Suppressor macrophage treated with lipopolysaccharide for 4 hours (primary cell): ENCODE results near the gene SELENOI.
"Not testable (repeated sequence)": the region's sequence is repeated elsewhere in the genome, so short reads cannot be mapped to it uniquely, and the experiment has no call there.

Experiments used
- DNase-seq: peaks from one replicate; pipeline ENCODE4 v3.0.0-alpha.2; 2020

Gene SELENOI

DNA sequence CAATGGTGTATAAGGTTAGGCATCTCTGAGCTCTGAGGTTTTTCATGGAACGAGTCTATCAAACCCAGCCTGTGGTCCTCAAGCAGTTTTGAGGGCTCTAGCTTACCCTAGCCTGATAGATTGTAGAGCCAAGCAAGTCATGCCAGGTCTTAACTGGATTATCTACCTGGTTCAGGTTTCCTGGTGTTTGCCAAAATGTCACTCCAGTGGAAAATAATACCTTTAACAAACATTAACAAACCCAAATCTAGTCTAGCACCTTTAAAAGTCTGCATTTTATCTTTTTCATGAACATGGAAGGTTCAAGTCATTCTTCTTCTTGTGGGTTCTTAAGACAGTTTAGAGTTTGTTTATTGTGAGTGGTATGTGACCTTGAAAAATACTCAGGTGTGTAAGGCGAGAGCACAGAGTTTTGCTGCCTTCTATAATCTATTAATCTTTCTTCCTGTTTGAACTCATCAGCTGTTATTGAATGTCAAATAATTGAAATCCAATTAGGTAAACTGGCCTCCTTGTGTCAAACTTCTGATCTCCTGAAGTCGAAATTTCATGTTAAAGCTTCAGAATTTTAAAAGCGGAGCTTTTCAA is 14.0 kb downstream of the SELENOI start:
- no peak for DNase-seq

GRCh38 chr2:26363323-26363722 is 17.4 kb downstream of the SELENOI start:
- no peak for DNase-seq

GRCh38 chr2:26363958-26364357 is 18.0 kb downstream of the SELENOI start:
- no peak for DNase-seq

DNA sequence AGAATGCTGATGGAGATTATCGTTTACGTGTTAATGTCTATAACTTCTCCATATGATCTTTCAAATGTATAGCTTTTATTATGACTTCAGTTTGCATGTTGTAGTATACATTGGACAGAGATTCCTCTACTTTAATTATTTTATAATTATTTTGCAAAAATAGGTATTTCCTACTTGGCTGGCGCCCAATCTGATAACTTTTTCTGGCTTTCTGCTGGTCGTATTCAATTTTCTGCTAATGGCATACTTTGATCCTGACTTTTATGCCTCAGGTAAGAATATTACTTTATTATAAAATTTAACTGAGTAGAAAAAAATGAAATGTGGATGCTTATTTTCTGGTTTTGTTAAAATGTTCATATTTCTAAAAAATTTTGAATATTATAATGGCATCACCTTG is 18.7 kb downstream of the SELENOI start:
- no peak for DNase-seq

DNA sequence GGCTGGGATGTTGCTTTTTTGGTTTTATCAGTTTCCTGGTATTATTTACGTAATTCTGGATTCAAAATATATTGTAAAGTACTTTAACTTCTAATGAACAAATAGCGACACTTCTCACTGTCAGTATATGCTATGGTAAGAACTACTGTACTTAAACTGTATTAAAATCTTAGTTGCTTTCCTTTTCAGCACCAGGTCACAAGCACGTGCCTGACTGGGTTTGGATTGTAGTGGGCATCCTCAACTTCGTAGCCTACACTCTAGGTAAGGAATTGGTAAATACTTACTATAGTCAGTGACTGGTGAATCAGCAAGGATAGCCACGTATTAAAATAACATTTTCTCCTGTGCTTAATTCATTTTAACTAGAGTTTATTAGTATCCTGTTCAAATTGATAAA is 21.0 kb downstream of the SELENOI start:
- no peak for DNase-seq

DNA sequence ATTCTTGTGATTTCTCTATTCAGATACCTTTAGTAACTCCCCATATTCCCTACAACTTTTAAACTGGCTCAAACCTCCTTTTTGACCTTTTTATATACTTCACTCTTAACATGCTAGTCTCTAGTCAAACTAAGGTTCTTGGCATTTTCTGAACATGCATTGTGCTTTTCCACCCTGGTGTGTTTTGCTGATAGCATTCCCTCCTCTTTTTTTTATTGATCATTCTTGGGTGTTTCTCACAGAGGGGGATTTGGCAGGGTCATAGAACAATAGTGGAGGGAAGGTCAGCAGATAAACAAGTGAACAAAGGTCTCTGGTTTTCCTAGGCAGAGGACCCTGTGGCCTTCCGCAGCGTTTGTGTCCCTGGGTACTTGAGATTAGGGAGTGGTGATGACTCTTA is 23.7 kb downstream of the SELENOI start:
- DNase-seq, result not testable (repeated sequence)

GRCh38 chr2:26370909-26371308 is 25.0 kb downstream of the SELENOI start:
- not testable (repeated sequence) for DNase-seq

GRCh38 chr2:26376799-26377198 is 30.9 kb downstream of the SELENOI start:
- DNase-seq, result no peak

DNA sequence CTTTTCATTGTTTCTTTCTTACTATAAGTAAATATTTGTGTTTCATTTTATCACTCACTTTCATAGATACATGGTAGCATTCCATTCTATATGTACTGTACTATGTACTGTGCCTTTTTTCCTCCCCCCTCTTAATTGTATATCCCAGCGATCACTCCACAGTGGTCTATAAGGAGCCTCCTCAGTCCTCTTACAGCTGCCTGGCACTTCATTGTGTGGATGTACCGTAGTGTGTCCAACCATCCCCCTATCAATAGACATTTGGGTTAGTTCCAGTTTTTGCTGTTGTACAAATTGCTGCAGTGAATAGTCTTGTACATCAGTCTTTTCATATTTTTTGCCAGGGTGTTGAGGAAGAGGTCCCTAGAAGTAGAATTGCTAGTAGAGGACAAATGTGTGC is 34.3 kb downstream of the SELENOI start:
- no peak for DNase-seq

DNA sequence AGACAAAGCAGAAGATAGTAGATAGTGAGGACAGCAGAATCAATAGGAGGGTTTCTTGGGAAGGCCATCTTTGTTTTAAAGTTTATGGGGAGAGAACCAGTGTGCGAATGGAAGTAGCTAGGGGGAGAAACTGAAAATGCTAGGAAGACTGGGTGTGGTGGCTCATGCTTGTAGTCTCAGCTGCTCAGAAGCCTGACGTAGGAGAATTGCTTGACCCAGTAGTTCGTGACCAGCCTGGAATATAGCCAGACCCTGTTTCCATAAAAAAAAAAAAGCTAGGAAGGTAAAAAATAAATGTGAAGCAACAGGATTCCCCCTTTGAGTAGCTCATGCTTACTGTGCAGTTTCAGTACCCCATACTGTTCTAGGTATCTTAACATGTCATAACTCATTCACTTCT is 36.6 kb downstream of the SELENOI start:
- peak; percentile 81 for DNase-seq

DNA sequence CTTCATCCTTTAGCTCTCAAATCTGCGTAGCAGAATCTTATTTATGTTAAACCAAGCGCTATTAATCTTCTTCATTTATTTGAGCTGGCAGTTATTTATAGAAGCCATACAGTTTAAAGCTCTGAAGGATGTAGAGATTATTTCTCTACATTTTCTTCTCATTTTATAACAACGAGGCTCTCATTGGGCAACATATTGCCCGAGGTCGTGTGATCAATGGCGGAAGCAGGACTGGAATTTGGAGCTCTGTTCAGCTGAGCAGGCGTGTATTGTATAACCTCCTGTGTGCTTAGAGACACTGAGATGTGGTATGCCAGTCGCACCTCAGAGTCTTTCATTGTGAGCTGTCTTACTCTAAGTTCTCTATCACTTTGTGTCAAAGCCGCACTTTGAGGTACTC is 38.2 kb downstream of the SELENOI start:
- DNase-seq, result no peak

DNA sequence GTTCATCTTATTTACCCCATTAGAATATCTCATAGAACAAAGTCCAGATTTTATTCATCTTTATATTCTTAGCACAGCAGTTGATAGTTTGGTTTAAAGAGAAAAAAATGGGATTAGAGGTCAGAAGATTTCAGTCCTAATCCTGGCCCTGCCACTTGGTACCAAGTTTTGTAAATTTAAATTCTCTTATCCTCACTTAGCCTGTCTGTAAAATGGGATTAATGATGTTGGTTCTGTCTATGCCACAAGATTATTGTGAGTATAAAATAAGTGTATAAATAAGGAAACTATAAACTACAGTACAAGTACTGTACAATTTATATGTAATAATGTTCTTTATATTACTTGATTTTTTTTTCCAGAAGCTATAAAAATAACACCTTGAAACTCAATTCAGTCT is 38.7 kb downstream of the SELENOI start:
- DNase-seq, result no peak

- DNase-seq, result peak; percentile 6
These were observed 41.2 kb downstream of the SELENOI start for GRCh38 chr2:26387189-26387588.

DNA sequence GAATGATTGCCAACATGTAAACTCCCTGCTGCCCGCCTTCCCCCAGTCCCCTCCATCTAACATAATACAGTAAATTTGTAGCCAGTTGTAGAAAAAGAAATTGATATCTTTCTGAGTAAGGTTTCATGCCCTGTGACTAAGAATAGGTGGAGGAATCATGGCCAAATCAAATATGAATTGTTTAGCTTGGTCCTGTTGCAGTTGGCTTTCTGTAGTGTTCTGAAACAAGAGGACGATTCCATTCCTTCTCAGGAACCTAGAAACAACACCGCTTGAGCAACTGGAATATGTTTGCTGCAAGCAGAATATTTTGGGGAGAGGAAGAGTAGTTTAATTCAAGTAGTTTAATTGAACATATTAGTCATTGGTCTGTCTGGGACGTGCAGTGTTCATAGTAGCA is 48.8 kb downstream of the SELENOI start:
- DNase-seq, result no peak

- DNase-seq, result no peak
These were observed 49.5 kb downstream of the SELENOI start for GRCh38 chr2:26395394-26395793.

GRCh38 chr2:26396734-26397298 is 50.9 kb downstream of the SELENOI start:
- no peak for DNase-seq

- DNase-seq, result no peak
These were observed 53.9 kb downstream of the SELENOI start for GRCh38 chr2:26399771-26400376.

GRCh38 chr2:26400723-26401122 is 54.8 kb downstream of the SELENOI start:
- DNase-seq, result no peak

DNA sequence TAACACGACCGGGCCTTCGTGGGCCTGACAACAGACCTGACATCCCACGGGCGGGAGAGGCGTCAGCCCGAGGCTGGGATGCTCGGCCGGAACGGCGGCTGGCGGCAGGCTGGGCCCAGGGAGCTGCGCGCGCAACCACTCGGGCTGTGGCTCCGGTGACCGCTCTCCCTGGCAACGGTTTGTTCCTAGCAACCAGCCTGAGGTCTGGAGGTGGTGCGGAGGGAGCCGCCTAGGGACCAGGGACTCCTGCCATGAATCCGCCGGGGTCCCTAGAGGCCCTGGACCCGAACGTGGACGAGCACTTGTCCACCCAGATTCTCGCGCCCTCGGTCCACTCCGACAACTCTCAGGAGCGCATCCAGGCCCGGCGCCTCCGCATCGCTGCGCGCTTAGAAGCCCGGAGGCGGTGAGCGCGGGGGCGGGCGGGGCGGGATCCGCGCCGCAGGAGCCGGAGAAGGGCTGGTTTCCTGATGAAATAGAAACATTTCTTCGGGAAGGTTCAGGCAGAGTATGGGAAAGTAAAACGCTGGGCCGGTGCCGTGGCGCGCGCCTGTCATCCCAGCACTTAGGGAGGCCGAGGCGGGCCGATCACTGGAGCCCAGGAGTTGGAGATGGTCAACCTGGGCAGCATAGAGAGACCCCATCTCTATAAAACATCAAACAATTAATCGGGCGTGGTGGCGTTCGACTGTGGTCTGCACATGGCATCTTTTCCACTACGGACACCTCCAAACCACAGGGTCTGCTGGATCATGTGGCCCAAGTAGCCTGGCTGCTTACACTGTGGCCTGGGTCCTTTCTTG is 56.0 kb downstream of the SELENOI start, which contains the start of gene DRC1:
TSS of gene DRC1 (plus strand) at position 182 of the 803 bp plus-strand sequence. CDS start at position 252, 70 bp downstream.
- DNase-seq, result peak; percentile 66

GRCh38 chr2:26407526-26407925 is 61.6 kb downstream of the SELENOI start:
- DNase-seq, result no peak

- no peak for DNase-seq
These were observed 63.8 kb downstream of the SELENOI start for GRCh38 chr2:26409785-26410184.

- no peak for DNase-seq
These were observed 64.9 kb downstream of the SELENOI start for GRCh38 chr2:26410764-26411243.

DNA sequence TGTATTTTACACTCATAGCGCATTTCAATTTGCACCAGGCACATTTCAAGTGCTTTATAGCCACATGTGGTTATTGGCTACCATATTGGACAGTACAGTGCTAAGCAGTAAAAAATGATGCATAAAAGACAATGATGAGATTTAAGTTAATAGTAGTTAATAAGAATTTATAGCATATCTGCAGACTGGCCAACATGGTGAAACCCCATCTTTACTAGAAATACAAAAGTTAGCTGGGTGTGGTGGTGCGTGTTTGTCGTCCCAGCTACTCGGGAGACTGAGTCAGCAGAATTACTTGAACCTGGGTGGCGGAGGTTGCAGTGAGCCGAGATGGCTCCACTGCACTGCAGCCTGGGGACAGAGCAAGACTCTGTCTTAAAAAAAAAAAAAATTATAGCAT is 65.5 kb downstream of the SELENOI start:
- DNase-seq, result no peak
